Diencephalon (tissue), 1 donor: Measurements from ENCODE around the gene TUFM. TPM values are rescaled to one million over a fixed set of nuclear protein-coding genes. Genes with fewer than 3 reads are reported as not detected.

Experiments
- small RNA-seq: library from RNA; depleted of rRNA; stranded (forward); fragments of <200 nt; gene quantifications from one replicate; pipeline ENCODE3, GENCODE V24; 2014
- total RNA-seq: library from RNA; depleted of rRNA; stranded (reverse); fragments of >200 nt; gene quantifications from one replicate; pipeline ENCODE4 v1.2.3, GENCODE V29; 2014

TUFM gene
- total RNA-seq: 71.7 TPM

DNA sequence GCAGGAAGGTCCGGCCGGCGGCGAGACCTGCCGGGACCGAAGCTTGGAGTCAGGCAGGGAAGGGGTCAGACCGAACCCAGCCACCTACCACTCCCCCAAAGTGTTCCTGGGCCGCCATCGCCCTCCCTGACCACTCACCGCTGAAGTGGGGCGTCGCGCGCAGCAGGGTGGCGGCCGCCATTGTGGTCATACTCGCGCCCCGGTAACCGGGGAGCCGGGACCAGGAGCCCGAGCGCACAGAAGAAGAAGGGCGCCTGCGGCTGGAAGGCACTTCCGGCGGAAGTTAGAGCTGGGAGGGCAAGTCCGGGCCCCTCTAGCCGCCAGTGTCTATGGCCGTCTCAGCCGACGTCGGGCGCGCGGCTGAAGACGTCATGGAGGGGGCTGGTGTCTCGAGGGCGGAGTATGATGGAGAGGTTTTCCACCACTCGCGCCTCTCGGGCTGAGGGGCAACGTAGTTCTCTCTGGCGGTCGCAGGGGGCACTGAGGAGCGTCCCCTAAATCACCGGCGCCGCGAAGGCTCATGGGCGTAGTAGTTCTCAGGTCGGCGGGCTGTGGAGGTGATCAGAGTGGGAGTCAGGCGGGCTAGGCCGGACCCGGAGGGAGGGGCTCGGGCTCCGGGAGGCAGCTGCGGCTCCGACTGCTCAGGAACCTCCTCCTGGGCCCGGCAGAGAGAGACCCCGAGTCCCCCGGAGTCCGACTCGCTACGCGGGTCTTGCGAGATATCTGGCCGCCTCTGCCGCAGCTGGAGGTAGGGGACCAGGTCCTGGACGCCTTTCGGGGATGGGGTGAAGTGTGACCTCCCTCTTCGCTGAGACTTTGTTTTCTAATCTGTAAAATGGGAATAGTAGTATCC, at the start of gene TUFM:
Gene TUFM, minus strand, starts transcription at position 269 of the 853 bp plus-strand sequence. Its CDS starts 79 bp downstream, at position 190.

DNA sequence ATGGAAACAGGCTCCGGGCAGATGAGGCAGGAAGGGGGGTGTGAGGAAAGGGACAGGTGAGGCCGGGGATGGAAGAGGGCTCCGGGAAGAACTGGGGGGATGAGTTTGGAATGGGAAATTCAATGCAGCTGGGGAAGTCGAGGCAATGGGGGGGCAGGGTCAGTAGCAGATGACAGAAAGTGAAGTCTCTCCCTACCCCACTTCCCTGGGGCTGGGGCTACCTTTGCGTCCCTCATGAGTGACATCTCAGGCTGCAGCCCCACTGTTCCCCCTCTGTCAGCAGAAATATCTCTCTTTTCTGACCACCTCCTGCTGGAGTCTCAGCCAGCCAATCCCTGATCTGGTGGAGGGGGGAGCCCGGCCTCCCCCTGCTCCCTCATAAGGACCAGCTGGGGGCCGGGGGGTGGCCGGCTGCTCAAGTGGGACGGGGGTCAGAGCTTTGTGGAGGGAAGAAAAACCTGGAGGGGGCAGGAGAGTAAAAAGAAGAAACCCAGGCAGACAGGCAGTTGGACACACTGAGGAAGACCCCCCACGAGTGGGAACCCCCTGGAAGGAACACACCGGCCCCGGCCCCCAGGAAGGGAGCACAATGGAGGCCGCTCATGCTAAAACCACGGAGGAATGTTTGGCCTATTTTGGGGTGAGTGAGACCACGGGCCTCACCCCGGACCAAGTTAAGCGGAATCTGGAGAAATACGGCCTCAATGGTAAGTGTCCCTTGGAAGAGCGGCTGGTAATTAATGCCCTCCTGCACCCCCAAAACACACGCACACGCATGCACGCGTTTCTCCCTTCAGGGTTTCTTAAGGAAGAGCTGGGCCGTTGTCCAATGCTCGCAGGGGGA, 32.2 kb upstream of the TUFM start, which contains the start of gene ATP2A1:
Gene ATP2A1, plus strand, starts transcription at position 406 of the 844 bp plus-strand sequence. Its CDS starts 184 bp downstream, at position 590.

DNA sequence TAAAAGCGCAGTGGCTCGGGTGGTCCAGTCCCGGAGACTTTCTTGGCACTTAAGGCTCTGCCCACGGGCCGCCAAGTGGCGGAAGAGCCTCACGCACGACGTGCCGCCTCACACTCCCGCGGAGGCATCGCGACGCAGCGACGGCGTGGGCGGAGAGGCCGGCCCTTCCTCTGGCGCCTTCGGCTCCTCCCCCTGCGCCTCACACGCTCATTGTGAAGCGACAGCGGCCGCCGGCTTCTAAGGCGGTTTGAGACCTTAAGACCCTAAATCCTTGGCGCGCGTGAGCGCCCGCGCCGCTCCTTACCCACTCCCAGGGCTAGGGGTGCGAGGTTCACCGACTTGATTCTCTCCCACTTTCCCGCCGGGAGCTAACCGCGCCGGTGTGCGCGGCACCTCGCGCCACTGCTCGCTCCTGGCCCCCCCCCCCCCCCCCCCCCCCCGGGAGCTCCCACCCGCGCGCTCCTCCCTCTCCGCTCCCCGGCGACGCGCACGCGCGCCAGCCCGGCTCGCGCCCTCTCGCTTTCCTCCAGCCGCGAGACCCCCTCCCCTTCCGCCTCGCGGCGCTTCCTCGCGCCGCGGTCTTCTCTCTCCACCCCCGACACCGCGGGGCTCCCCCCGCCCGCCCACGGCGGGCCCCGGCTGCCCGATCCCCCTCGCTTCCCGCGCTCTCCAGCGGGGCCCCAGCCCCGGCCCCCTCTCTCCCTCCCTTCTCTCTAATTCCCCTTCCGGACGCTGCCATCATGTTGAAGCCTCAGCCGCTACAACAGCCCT, 23.4 kb downstream of the TUFM start, which contains the start of gene ATXN2L:
Gene ATXN2L, plus strand, starts transcription at position 480 of the 771 bp plus-strand sequence. Its CDS starts 261 bp downstream, at position 741.

Small RNAs within 50 kb of the gene (small RNA-seq; reads per million reads assigned to genes)
- not detected for gene RF00416

Other genes with a start within 250 kb of the TUFM start
- gene SULT1A2, start 249.3 kb downstream of the TUFM start, total RNA-seq: 0.69 TPM
- 11.1 TPM for gene SULT1A1, start 236.3 kb downstream of the TUFM start, total RNA-seq
- gene NPIPB8, start 208.3 kb downstream of the TUFM start, total RNA-seq: not detected
- 195 TPM for gene EIF3C, start 134.9 kb downstream of the TUFM start, total RNA-seq
- 4.6 TPM for gene NPIPB9, start 94.6 kb downstream of the TUFM start, total RNA-seq
- gene ATXN2L, start 23.3 kb downstream of the TUFM start, total RNA-seq: 43.1 TPM
- 18.7 TPM for gene SH2B1, start 17.5 kb upstream of the TUFM start, total RNA-seq
- gene ATP2A1, start 32.1 kb upstream of the TUFM start, total RNA-seq: 0.23 TPM
- gene RABEP2, start 78.9 kb upstream of the TUFM start, total RNA-seq: 7.8 TPM
- 0.23 TPM for gene CD19, start 85.6 kb upstream of the TUFM start, total RNA-seq
- gene NFATC2IP, start 104.6 kb upstream of the TUFM start, total RNA-seq: 28.4 TPM
- gene SPNS1, start 128.4 kb upstream of the TUFM start, total RNA-seq: 27.7 TPM
- 0.69 TPM for gene LAT, start 138.7 kb upstream of the TUFM start, total RNA-seq